Karpas-422 (cell line): ENCODE measurements around the gene MSANTD3. TPM values are rescaled to one million over a fixed set of nuclear protein-coding genes. Genes with fewer than 3 reads are reported as not detected.
A peak's percentile ranks its signal among the peaks of the same experiment; 100 is the strongest.
"Not testable (repeated sequence)": the region's sequence is repeated elsewhere in the genome, so short reads cannot be mapped to it uniquely, and the experiment has no call there.

ENCODE experiments used
- DNase-seq: peaks from one replicate; pipeline ENCODE4 v3.0.0-alpha.2; 2015
- H2AFZ ChIP-seq: fragments of 200-600 bp; sonication (generic); 2 replicates; pipeline ENCODE4 v1.6.1; 2014; ENCODE audit warnings: antibody characterized with exemption, low read length, mixed read lengths
- H3K27ac ChIP-seq: fragments of 200-600 bp; sonication (generic); 2 replicates; pipeline ENCODE4 v1.5.1; 2014; ENCODE audit warnings: mild to moderate bottlenecking, low read length, moderate library complexity
- H3K27me3 ChIP-seq: fragments of 200-600 bp; sonication (generic); 2 replicates; pipeline ENCODE4 v1.6.1; 2014; ENCODE audit warnings: low read length, mixed read lengths
- H3K36me3 ChIP-seq: fragments of 200-600 bp; sonication (generic); 2 replicates; pipeline ENCODE4 v1.6.1; 2014; ENCODE audit warnings: low read length, mixed read lengths; ENCODE audit not compliant: insufficient read depth
- H3K4me1 ChIP-seq: fragments of 200-600 bp; sonication (generic); 2 replicates; pipeline ENCODE4 v1.6.1; 2014; ENCODE audit warnings: mild to moderate bottlenecking, low read length, mixed read lengths
- H3K4me2 ChIP-seq: fragments of 200-600 bp; sonication (generic); 2 replicates; pipeline ENCODE4 v1.6.1; 2014; ENCODE audit warnings: low read length, low read depth, mild to moderate bottlenecking; ENCODE audit not compliant: poor library complexity, severe bottlenecking
- H3K4me3 ChIP-seq: fragments of 200-600 bp; sonication (generic); 2 replicates; pipeline ENCODE4 v1.5.1; 2014; ENCODE audit warnings: mild to moderate bottlenecking, antibody characterized with exemption, low read length, mixed read lengths
- H3K79me2 ChIP-seq: fragments of 200-600 bp; sonication (generic); 2 replicates; pipeline ENCODE4 v1.6.1; 2014; ENCODE audit warnings: mild to moderate bottlenecking, low read length, mixed read lengths
- H3K9ac ChIP-seq: fragments of 200-600 bp; sonication (generic); 2 replicates; pipeline ENCODE4 v1.6.0; 2014; ENCODE audit warnings: low read length
- H3K9me2 ChIP-seq: fragments of 200-600 bp; sonication (generic), shearing (Covaris generic); replicated peaks from 2 replicates; pipeline ENCODE4 v1.6.0; 2014; ENCODE audit warnings: mild to moderate bottlenecking, low read length, moderate library complexity; ENCODE audit not compliant: insufficient read depth
- H3K9me3 ChIP-seq: fragments of 300-700, 200-600 bp; sonication (generic); 2 replicates; pipeline ENCODE4 v1.6.1; 2014; ENCODE audit warnings: low read length, mixed read lengths
- H4K20me1 ChIP-seq: fragments of 200-600 bp; sonication (generic); 2 replicates; pipeline ENCODE4 v1.6.1; 2014; ENCODE audit warnings: mild to moderate bottlenecking, antibody characterized with exemption, low read length, low read depth; ENCODE audit not compliant: insufficient read depth
- total RNA-seq: library from RNA; depleted of rRNA; stranded (reverse); fragments of >200 nt; shearing (Covaris generic); gene quantifications from 2 replicates; pipeline ENCODE4 v1.2.3, GENCODE V29; 2014; ENCODE audit warnings: low replicate concordance

Gene MSANTD3
- total RNA-seq, 1 experiment from 2014 or later, result 36.4 TPM

DNA sequence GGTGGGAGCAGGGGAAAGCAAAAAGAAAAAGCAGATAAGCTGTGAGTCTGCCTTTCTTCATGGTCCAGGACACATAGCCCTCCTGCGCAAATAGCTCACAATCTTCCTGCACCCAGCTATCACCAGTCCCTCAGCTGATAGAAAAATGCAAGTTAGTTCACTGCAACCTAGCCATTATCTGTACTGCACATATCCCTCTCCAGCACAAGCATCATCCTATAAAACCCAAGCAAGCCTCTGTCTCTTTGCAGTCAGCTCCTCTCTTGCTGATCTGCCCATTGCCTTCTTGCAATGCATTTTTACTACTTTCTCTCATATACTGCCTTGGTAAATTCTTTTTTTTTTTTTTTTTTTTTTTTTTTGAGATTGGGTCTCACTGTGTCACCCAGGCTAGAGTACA is 20.0 kb upstream of the MSANTD3 start:
- Histone ChIP-seq H3K79me2 (no peaks in the 10 kb centered on the region), H3K36me3 (no peaks in the 10 kb centered on the region), H3K9ac (no peak overlapping the region), H3K4me3 (no peak overlapping the region), H3K4me1 (peaks cover 28% of the 10 kb centered on the region), H3K9me3 (no peaks in the 10 kb centered on the region), H3K9me2 (no peaks in the 10 kb centered on the region), H3K27ac (no peak overlapping the region), H3K4me2 (no peak overlapping the region), H4K20me1 (no peaks in the 10 kb centered on the region), H2AFZ (no peak overlapping the region), H3K27me3 (no peaks in the 10 kb centered on the region)
- DNase-seq, result no peak

DNA sequence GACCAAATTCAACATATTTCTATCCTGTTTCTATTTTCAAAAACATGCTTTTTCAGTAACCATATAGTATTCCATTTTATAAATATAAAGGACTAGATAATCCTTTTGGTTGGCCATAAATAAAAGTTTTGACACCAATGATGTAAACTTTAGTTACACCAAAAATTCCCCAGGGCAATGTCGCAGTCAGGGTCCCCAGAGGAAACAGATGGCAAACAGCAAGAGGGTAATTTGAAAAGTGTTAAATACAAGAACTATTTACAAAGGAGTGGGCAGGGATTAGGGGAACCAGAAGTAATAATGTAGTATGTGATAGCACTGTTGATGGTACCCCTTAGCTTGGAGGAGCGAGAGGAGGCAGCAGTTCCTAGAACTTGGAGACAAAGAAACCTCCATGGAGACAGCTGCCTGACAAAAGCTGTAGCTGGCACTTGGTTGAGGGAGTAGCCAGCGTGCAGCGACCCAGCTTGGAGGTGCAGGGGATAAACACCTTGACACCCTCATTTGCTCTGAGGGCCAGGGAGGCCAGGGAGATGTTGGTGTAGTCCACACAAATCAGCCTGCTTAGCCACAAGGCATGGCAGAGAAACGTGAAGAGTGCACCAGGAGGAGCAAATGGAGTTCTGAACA is 18.3 kb upstream of the MSANTD3 start:
- Histone ChIP-seq H3K4me3 (peak overlapping the region; percentile 25; the same call in 1 of the 2 replicates), H3K4me1 (peaks cover 31% of the 10 kb centered on the region), H3K27me3 (no peaks in the 10 kb centered on the region), H4K20me1 (no peaks in the 10 kb centered on the region), H3K79me2 (no peaks in the 10 kb centered on the region), H3K36me3 (no peaks in the 10 kb centered on the region), H3K9ac (peak overlapping the region; percentile 23; the same call in 1 of the 2 replicates), H2AFZ (0 out of 2 replicates have a peak overlapping the region, but pooled peaks have one; percentile 18), H3K9me3 (no peaks in the 10 kb centered on the region), H3K27ac (no peak overlapping the region), H3K4me2 (peak overlapping the region; percentile 49), H3K9me2 (no peaks in the 10 kb centered on the region)
- peak; percentile 65 for DNase-seq

DNA sequence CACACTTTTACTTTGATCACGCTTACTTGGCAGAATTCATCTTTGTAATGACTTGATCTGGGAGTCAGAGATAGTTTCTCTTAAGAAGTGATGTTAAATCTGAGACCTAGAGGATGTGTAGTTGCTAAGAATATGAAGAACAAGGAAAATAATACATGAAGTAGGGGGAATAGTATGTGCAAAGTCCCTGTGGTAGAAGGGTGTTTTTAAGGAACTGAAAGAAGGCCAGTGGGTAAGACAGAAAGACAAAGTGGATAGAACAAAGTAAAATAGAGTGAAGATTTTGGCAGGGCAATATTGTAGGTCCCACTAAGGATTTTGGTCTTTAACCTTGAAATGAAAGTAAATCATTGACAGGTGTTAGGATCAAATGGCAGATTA is 17.8 kb upstream of the MSANTD3 start:
- H3K9me2 ChIP-seq, result no peaks in the 10 kb centered on the region
- no peak for DNase-seq
- H2AFZ ChIP-seq, result no peak overlapping the region
- H3K79me2 ChIP-seq, result no peaks in the 10 kb centered on the region
- no peaks in the 10 kb centered on the region for H4K20me1 ChIP-seq
- no peaks in the 10 kb centered on the region for H3K36me3 ChIP-seq
- H3K27me3 ChIP-seq, result no peaks in the 10 kb centered on the region
- 0 out of 2 replicates have a peak overlapping the region, but pooled peaks have one; percentile 25 for H3K4me3 ChIP-seq
- H3K4me2 ChIP-seq, result peak overlapping the region; percentile 49
- H3K9me3 ChIP-seq, result no peaks in the 10 kb centered on the region
- peaks cover 31% of the 10 kb centered on the region for H3K4me1 ChIP-seq
- no peak overlapping the region for H3K9ac ChIP-seq
- H3K27ac ChIP-seq, result no peak overlapping the region

DNA sequence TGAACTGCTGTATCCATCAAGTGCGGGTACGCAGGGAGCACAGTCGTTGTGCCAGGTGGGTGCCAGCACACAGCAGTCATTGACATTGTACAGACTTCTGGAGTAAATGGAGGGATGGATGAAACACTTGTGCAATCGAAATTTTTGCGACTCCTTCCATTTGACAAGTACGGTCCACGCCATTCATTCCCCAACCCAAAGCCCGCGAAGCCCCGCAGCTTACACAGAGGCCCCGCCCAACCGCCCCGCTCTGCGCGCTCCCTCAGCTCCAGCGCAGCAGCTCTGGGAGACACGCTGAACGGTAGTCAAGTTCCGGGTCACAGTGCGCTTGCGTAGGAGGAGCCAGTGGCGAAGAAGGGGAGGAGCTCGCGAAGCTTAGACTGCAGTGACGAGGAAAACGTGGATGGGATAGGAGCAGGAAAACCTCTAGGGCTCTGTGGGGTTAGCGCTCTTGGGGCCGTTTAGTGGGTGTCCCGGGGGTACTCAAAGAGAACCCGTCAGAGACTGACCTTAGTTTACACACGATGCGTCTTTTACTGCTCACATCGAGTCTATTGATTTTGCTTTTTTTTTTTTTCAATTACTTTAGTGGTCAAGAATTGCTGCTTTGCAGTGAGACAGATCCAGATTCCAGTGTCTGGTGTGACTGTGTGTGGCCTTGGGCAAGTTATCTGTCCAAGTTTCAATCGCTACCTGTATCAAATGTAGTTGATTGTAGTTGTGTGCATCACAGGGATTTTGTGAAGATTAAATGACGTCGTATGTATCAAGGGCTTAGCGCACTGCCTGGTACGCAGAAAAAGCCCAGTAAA is 15.3 kb upstream of the MSANTD3 start:
- H3K4me1 ChIP-seq, result peaks cover 31% of the 10 kb centered on the region
- peak; percentile 98 for DNase-seq
- no peaks in the 10 kb centered on the region for H3K27me3 ChIP-seq
- H3K4me2 ChIP-seq, result peak overlapping the region; percentile 78
- H3K4me3 ChIP-seq, result peak overlapping the region; percentile 67
- no peaks in the 10 kb centered on the region for H3K79me2 ChIP-seq
- no peaks in the 10 kb centered on the region for H3K9me3 ChIP-seq
- peak overlapping the region; percentile 65 for H3K9ac ChIP-seq
- H3K9me2 ChIP-seq, result no peaks in the 10 kb centered on the region
- peak overlapping the region; percentile 86 for H2AFZ ChIP-seq
- no peak overlapping the region for H3K27ac ChIP-seq
- H3K36me3 ChIP-seq, result no peaks in the 10 kb centered on the region
- no peaks in the 10 kb centered on the region for H4K20me1 ChIP-seq

DNA sequence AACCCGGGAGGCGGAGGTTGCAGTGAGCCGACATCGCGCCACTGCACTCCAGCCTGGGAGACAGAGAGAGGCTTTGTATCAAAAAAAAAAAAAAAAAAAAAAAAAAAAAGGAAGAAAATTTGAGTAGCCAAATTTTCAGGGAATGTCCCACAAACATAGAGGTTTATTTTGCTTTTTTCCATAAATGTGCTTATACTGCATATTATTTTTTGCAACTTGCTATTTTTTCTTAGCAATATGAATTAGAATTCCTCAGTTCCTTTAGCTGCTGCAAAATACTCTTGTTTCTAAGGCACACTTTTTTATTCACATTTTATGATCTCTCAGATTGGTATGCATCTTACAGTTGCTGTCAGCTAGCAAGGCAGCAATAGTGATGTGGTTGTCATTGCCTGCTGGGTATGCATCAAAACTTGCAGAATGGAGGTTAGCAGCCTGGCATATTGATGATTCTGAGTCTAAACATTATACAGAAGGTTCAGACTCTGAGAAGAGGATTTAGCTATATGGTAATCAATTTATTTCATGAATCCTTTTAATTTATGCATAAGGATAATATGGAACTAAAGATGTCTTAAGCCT is 13.0 kb upstream of the MSANTD3 start:
- Histone ChIP-seq H4K20me1 (no peaks in the 10 kb centered on the region), H3K27ac (no peak overlapping the region)
- DNase-seq, result no peak

DNA sequence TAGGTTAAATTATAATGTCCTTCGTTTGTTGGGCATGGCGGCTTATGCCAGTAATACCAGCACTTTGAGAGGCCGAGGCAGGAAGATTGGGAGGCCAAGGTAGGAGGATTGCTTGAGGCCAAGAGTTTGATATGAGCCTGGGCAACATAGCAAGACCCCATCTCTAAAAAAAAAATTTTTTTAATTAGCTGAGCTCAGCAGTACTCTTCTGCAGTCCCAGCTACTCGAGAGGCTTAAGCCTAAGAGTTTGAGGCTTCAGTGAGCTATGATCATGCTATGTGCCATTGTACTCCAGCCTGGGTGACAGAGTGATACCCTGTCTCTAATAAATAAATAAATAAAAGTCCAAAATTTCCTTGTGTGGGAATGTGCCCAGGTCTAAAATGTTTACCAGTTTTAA is 9.1 kb upstream of the MSANTD3 start:
- no peak overlapping the region for H3K27ac ChIP-seq
- no peak overlapping the region for H3K4me2 ChIP-seq
- no peaks in the 10 kb centered on the region for H3K36me3 ChIP-seq
- H3K9ac ChIP-seq, result no peak overlapping the region
- H3K27me3 ChIP-seq, result no peaks in the 10 kb centered on the region
- no peaks in the 10 kb centered on the region for H3K79me2 ChIP-seq
- H2AFZ ChIP-seq, result no peak overlapping the region
- H3K9me3 ChIP-seq, result no peaks in the 10 kb centered on the region
- H3K9me2 ChIP-seq, result no peaks in the 10 kb centered on the region
- no peaks in the 10 kb centered on the region for H4K20me1 ChIP-seq
- H3K4me1 ChIP-seq, result no peaks in the 10 kb centered on the region
- no peak for DNase-seq
- no peak overlapping the region for H3K4me3 ChIP-seq

More for the DNA sequence above, 13.0 kb upstream of the MSANTD3 start:
- Histone ChIP-seq H3K9me3 (no peaks in the 10 kb centered on the region), H3K4me3 (no peak overlapping the region), H3K9ac (no peak overlapping the region), H3K4me1 (peaks cover 16% of the 10 kb centered on the region), H3K27me3 (no peaks in the 10 kb centered on the region), H3K36me3 (no peaks in the 10 kb centered on the region), H3K79me2 (no peaks in the 10 kb centered on the region), H3K9me2 (no peaks in the 10 kb centered on the region), H2AFZ (no peak overlapping the region), H3K4me2 (no peak overlapping the region)

DNA sequence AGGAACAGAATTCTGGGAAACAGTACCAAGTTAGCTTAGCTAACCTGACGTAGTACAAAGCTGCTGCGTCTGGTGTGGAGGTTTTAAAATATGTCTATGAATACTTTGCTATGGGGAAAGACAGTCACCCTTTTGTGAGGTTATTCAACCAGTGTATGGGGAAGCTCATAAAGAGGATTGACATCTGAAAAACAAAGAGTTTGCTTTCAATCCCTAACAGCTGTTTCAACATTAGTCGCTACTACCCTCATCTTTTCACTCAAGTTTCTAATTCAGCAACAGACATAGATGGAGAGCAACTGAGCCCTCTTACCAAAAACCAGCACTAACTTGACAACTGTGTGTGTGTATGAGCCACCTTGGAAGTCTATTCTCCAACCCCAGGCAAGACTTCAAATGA is 7.8 kb upstream of the MSANTD3 start:
- Histone ChIP-seq H3K9me3 (no peaks in the 10 kb centered on the region), H3K4me3 (no peak overlapping the region), H2AFZ (no peak overlapping the region), H3K36me3 (no peaks in the 10 kb centered on the region), H3K4me2 (no peak overlapping the region), H3K79me2 (no peaks in the 10 kb centered on the region), H3K27me3 (no peaks in the 10 kb centered on the region), H4K20me1 (no peaks in the 10 kb centered on the region), H3K9me2 (no peaks in the 10 kb centered on the region), H3K27ac (no peak overlapping the region), H3K4me1 (no peaks in the 10 kb centered on the region), H3K9ac (no peak overlapping the region)
- DNase-seq, result no peak

DNA sequence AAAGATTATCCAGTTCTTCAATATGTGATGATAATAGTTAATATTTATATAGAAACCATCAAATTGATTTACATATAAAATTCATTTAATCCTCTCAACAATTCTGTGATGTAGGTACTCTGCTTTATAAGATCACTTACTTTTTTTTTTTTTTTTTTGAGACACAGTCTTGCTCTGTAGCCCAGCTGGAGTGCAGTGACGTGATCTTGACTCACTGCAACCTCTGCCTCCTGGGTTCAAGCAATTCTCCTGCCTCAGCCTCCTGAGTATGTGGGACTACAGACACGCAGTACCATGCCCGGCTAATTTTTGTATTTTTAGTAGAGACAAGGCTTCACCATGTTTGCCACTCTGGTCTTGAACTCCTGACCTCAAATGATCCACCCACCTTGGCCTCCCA is 5.8 kb upstream of the MSANTD3 start:
- H3K27ac ChIP-seq, H3K79me2 ChIP-seq, H3K4me3 ChIP-seq, H4K20me1 ChIP-seq, H3K9ac ChIP-seq, H3K4me2 ChIP-seq, H3K9me3 ChIP-seq, H3K36me3 ChIP-seq, DNase-seq, H3K9me2 ChIP-seq, H3K27me3 ChIP-seq, H2AFZ ChIP-seq, H3K4me1 ChIP-seq: not testable (repeated sequence)
